GM19328 (cell line): ENCODE data around the gene DCC.

ENCODE experiments used
- ATAC-seq: cut with Tn5 transposase; IDR thresholded peaks from one replicate; pipeline ENCODE4 v1.9.1; 2021; ENCODE audit warnings: mild to moderate bottlenecking, moderate library complexity; ENCODE audit not compliant: unreplicated experiment

DCC gene

DNA sequence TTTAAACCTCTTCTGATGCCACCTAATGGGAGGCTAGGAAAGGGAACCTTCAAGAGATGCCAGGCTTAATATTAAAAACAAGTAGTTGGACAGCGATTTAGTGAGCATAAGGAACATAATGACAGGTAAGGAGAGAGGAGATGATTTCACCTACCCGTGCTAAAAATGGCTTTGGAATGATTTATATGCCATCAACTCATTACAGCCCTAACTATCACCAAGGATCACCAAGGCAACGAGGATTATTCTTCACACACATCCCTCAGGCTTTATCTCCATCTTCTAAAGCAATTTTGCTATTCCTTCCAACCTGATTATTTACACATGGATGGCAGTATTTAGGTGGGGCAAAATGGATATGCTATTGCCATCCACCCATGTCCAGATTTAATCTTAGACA, 237.8 kb downstream of the DCC start:
- ATAC-seq, result no peak

- no peak for ATAC-seq
Observed at GRCh38 chr18:52582061-52582460, 242.1 kb downstream of the DCC start.

DNA sequence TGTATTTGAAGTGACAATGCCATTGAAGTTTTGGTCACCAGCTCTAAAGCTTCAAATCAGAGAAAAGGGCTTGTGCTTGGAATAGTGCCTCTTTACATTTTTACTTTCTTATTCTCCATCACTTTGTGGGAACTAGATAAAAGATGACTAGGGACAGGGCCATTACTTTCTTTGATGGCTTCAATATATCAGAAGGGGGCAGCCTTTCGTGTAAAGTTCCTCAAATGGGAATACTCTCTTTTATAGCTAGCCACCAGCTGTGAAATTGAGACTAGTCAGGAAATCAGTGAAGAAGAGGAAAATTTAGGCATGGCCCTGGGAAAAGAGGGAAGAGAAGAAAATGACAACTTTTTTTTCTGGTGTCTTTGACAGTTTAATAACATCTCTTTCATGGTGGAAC, 242.5 kb downstream of the DCC start:
- no peak for ATAC-seq

DNA sequence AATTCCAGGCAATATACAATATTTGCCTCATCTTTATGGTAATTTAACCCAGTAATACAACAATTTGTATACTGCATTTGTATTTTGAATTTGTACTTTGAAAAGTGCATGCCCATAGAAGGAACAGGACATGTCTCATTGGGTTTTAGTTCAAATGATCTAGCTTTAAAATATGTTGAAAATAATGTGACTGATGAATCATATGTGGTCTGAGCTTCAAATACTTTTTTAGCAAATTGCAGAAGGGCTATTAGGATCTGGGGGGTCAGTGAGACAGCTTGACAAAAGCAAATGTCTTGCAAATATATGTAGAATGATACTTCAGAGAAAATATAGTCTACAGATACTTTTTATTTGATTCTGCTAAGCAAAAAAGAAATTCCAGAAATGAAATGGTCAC, 248.9 kb downstream of the DCC start:
- no peak for ATAC-seq

GRCh38 chr18:52596748-52597435, 256.9 kb downstream of the DCC start:
- ATAC-seq, result no peak

DNA sequence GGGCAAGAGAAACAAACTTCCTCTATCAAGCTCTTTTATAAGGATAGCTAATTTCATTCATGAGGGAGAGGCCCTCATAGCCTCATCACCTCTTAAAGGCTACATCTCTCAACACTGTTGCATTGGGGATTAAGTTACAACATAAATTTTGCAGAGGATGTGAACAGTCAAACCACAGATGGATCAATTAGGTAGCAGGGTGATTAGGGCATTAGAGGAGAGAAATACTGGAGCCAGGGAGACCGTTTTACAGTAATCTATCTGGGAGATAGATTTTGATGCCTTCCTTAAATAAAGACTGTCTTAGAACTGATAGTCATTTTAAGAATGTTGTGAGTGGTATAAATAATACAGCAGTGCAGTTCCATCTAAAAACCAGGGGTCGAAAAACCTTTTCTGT, 258.9 kb downstream of the DCC start:
- no peak for ATAC-seq

DNA sequence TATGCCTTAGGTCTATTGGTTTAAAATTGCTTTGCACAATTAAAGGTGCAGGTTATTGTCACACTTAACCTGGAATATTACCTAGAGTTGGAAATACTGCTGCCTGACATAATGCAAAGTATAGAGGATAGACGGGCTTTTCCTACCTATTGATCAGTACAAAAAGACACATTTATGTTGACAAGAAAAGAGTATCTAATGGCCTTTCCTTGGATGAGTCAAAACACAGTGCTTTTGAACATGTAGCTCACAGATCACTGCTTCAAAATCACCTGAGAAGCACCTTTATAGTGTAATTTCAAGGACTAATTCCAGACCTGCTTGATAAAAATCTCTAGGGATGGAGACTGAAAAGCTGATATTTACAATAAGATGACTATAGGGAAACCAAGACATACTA, 262.8 kb downstream of the DCC start:
- ATAC-seq, result no peak

GRCh38 chr18:52605345-52605744, 265.3 kb downstream of the DCC start:
- no peak for ATAC-seq

DNA sequence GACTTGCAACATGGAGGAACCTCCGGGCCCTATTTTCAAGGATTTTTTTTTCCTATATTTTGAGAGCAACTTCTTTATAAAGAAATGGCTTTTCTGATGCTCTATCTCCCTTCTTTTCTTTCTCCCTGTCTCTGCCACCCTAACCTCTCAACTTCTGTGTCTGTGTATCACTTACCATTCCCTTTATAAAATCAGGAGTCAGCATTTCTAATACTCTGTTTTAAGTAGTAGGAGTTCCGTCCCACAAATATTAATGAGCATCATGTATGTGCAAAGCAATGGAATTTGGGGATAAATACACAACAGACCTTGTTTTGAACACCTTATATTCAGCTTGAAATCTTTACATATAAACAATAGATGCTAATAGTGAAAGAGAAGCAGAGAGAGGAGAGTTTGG, 268.0 kb downstream of the DCC start:
- ATAC-seq, result no peak

DNA sequence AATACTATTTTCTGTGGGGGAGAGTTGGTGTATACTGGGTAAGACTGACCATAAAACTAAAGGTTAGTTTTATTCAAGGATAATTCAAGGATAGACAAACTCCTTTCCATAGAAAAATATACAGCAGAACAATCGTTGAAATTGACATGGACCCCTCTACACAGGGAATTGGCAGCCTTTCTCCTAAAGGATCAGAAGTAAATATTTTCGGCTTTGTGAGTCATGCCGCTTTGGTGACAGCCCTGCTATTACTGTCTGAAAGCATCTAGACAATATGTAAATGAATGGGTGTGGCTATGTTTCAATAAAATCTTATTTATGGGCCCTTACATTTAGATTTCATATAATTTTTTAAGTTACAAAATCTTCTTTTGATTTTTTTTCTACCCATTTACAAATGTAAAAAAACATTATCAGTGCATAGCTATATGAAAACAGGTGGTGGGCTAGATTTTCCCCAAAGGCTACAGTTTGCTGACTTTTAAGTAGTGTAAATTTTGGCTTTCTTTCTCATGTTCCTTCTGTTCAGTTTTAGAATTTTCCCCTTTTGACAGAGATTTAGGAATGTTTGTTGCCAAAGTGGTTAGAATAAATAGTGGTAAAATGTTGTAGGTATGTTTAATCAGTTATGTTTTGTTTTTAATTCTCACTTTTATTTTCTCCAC, 270.6 kb downstream of the DCC start:
- ATAC-seq, result no peak

- ATAC-seq, result no peak
Observed at GRCh38 chr18:52612406-52612805, 272.4 kb downstream of the DCC start.

GRCh38 chr18:52615321-52615720, 275.3 kb downstream of the DCC start:
- no peak for ATAC-seq

GRCh38 chr18:52615943-52616342, 275.9 kb downstream of the DCC start:
- ATAC-seq, result no peak

DNA sequence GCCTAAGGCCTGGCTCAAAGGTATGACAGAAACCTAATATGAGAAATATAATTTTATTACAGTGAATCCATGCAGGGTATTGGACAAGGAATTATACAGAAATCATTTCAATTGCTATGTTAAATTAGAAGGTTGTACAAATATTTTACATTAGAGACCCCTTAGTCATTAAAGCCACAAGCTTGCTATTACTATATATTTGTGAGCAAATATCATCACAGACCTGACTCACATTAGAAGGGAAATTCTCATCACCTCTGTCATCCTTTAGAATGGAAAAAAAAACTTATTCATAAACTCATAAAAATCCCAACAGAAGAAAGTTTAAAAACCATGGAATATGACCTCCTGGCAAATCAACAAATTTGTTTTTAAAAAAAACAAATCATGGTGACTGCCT, 277.9 kb downstream of the DCC start:
- ATAC-seq, result no peak

DNA sequence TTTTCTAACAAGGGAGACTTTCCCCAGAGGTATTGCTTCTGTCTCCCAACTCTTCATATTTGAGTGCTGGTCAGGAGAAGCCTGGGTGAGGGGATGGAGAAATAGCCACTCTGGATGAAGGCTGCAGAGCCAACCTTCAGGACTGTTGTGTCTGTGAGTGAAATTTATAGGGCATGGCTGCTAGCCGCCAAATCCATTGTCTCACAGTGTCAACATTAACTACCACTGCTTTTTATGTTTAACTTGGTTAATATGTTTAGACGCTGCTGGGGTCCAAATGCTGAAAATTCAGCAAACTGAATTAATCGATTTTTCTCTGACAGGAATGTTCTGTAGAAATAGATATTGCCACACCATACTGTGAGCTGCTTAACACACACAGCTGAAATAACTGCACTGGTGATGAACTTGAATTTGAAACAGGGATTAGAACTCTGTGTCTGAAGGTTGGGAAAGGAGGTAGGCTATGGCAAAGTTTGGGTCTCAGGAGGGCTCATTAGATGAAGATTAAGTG, 281.0 kb downstream of the DCC start:
- no peak for ATAC-seq

DNA sequence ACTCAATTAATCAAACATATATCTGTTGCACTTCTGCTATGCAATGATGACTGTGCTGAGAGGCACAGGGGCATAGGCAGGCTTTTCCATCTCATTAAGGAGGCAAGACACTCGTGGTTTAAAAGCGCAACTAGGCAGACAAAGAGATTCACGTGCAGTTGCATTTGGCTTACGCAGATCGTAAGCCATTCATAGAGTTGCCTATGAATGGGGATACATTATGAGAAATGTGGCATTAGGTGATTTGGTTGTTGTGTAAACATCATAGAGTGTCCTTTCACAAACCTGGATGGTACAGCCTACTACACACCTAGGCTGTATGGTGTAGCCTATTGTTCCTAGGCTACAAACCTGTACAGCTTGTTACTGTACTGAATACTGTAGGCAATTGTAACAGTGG, 284.7 kb downstream of the DCC start:
- no peak for ATAC-seq

- ATAC-seq, result no peak
Observed at GRCh38 chr18:52636536-52636935, 296.5 kb downstream of the DCC start.

- ATAC-seq, result no peak
Observed at GRCh38 chr18:52648201-52648600, 308.2 kb downstream of the DCC start.

GRCh38 chr18:52652391-52652790, 312.4 kb downstream of the DCC start:
- no peak for ATAC-seq

DNA sequence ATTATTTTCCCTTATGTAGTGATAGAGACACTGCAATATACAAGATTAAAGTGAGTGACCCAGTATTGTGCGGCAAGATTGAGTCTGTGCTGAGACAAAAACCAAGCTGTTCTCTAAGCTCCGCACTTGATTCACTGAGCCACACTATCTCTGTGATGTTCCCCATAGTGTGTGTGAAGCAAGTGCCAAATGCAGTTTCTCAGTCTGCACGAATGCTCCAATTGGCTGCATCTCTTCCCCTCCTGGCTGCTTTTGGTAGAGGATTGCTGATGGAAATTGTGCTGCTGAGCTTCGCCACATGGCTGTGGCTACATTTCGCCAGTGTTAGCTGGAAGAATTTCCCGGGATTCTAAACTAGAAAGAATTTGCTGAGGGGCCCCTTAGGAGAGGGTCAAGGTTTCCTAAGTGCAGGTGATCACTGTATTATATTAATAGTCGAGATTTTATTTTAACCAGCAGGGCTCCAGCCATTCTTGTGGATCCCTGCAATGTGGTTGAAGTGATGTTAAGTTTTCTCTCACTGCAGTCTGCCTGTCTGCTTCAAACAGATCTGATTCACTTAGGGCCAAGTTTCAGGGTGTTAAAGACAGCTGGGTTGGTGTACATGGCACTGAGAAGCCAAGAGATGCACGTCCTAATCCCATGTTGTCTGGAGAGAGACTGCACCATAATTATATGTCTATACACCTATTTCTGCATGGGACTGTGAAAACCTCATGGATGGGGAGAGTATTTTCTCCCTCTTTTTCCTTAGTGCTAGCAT, 317.2 kb downstream of the DCC start:
- no peak for ATAC-seq

- no peak for ATAC-seq
Observed at GRCh38 chr18:52667463-52668065, 327.6 kb downstream of the DCC start.

GRCh38 chr18:52670896-52671295, 330.9 kb downstream of the DCC start:
- ATAC-seq, result no peak
